ENCODE measurements around the gene VAC14.
"Not testable (repeated sequence)": the region's sequence is repeated elsewhere in the genome, so short reads cannot be mapped to it uniquely, and the experiment has no call there.

Gene VAC14

DNA sequence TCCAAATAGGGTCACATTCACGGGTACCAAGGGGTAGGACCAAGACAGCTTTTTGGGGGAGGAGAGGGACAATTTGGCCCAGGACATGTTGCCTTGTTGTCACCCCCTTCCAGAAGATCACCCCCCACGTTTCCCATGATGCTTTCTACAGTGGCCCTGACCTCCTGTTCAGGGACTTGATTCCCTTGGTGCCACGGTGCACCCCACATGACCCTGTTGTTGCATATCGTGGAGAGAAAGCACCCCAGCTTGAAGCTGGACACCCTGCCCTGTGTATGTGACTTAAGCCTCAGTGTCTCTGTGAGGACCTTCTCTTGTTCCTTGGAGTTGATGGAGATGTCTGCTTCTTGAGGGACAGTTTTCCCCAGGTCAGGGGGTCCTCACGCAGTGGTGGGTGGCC lies 142.0 kb downstream of the VAC14 start:
- FAIRE-seq = no peak

DNA sequence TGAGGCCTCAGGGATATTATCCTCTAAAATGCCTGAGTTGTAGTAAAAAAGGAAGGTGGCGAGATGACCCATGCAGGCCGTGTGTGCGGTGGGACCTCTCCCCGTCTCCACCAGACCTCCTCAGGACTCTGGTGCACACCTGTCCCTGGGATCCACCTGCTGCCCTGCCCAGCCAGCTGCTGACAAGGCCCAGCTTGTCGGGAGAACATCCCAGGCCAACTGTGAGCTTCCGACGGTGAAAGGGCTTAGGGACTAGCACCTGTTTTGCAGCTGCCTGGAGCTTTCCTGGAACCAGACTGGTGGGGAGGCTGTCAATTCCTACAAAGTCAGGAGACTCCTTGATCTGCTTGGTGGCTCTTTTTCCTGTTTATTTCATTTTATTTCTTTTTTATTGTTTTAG lies 143.0 kb downstream of the VAC14 start:
- no peak for FAIRE-seq

DNA sequence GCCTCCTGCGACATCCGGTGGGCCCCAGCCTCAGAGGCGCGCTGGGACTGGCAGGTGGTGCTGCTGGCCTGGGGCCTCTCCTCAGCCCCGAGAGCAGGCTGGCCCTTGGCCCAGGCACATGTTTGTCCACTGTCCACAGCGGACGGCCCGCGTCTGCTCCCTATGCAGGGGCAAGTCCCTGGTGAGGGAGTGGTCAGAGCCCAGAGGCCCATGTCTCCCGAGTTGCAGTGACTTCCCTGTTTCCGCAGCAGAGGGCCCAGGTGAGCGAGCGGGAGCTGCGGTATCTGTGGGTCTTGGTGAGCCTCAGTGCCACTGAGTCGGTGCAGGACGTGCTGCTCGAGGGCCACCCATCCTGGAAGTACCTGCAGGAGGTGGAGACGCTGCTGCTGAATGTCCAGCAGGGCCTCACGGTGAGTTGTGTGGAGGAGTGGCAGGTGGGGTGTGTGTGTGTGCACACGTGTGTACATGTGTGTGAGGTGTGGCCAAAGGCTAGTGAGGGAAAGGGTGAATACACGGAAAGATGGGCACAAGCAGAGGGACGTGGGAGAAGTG lies 144.2 kb downstream of the VAC14 start:
- FAIRE-seq = no peak

DNA sequence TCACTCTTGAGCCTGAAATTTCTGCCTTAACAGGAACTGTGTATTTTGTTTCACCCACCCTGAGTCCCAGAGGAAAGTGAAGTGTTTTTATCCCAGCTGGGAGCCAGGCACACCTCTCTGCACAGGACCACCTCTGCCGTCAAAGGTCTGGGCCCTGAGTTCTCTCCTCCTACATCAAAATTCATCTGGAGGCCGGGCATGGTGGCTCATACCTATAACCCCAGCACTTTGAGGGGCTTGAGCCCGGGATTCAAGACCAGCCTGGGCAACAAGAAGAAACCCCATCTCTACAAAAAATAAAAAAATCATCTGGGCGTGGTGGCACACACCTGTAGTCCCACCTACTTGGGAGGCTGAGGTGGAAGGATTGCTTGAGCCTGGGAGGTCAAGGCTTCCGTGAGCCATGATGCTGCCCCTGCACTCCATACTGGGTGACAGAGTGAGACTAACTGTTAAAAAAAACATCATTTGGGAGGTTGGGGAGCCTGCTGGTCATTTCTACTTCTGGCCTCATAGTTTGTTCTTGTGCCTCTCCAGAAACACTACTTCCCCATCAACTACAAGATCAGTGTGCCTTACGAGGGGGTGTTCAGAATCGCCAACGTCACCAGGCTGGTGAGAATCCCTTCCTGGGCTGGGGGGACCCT lies 144.8 kb downstream of the VAC14 start:
- no peak for FAIRE-seq

DNA sequence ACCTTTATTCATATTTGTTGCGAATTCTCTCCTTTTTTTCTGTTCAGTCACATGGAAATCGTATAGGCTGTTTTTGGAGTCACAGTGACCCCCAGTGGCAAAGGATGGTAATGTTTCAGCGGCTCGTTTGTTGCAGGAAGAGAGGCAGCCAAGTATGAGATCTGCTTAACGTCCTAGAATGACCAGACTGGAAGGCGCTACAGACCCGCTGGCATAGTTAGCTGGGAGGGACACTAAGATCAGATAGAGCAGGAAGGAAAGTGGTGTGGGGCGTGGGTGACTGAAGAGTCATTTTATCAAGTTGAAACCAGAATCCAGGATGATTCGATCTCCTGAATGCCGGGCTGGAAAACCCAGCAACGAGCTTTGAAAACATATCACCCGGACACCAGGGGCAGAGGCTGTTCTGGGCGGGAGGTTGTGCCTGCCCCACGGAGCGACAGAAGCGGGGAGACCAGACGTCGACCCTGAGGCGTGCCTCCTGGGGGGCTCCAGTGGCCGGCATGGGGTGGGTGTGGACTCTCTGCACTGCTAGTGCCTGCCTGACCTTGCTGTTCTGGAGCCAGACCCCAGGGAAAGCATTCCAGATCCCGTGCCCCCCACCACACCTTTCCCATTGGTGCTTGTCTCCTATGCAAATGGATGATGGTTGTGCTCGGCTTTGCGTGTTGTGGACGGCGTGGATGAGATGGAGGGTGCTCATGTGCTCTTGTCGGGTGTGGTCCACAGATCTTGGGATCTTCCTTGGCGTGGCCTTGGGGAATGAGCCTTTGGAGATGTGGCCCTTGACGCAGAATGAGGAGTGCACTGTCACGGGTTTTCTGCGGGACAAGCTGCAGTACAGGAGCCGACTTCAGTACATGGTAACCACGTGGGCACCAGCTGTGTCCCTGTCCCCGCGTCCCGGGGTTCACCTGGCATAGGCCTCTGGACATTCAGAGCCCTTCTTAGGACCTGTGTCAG lies 146.9 kb downstream of the VAC14 start:
- FAIRE-seq = peak; percentile 95

DNA sequence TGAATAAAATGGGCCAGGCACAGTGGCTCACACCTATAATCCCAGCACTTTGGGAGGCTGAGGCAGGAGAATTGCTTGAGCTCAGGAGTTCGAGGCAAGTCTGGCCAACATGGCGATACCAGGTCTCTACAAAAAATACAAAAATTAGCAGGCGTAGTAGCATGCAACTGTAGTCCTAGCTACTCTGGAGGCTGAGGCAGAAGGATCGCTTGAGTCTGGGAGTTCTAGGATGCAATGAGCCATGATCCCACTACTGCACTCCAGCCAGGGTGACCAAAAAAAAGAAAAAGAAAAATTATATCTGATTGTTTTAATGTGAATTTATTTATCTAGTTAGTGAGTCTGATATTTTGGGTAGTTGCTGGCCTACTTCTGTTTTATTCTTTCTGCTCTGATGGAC lies 147.6 kb downstream of the VAC14 start:
- FAIRE-seq = no peak

DNA sequence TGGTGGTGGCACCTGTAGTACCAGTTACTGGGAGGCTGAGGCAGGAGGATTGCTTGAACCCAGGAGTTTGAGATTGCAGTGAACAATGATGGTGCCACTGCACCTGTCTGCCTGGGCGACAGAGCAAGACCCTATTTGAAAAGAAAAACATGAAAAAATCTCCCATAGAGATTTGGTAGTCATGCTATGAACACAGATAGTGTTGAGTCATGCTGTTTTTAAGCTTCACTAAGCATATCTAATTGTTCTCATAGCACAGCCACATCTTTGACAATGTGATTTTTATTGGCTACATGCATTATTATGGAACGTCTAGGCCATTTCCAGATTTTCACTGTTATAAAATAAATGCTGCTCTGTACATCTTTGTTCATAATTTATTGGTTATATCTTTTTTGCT lies 148.6 kb downstream of the VAC14 start:
- FAIRE-seq = no peak

DNA sequence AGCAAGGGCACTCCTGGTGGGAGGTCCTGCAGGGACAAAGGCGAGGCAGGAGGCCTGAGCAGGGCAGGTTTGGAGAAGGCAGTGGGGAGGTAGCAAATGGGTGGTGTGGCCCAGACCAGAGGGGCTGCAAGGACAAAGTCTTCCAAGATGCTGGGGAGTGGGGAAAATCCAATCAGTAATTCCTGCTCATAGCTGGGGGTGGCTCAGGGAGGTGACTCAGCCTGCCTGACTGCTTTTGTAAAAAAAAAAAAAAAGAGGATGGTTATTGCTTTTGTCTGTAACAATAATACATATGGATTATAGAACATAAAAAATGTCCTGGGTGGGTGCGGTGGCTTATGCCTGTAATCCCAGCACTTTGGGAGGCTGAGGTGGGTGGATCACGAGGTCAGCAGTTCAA lies 149.4 kb downstream of the VAC14 start:
- no peak for FAIRE-seq

DNA sequence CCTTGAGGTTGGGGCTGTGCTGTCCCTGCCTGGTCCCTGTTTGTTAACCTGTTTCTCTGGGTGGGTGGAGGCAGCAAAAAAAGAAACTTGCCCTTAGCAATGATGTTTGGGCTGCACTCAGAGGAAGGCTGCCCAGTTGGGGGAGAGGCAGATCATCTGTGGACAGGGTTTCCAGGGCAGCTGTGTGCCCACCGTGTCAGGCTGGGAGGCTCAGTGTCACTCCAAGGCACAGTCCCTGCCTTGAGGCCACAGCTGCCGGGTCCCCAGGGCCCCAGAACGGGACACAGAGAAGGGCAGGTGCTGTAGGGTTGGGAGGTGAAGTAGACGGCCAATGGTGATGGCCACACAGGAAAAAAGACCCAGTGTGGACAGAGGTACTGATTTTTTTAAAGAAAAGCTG lies 150.7 kb downstream of the VAC14 start:
- FAIRE-seq = no peak

DNA sequence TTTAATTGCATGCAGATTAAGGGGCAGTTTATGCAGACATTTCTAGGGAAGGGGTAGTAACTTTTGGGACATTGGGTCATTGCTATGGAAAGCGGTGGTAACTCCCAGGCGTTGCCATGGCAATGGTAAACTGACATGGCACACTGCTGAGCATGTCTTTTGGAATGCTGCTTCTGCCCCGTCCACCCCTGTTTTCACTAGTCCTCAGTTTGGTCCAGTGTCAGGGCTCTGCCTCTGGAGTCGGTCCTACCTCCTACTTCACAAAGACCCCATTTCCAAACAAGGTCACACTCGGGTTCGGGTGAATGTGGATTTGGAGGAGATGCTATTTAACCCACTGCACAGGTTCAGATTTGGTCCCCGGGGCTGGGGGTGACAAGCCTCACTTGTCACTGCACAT lies 151.7 kb downstream of the VAC14 start:
- FAIRE-seq = no peak

DNA sequence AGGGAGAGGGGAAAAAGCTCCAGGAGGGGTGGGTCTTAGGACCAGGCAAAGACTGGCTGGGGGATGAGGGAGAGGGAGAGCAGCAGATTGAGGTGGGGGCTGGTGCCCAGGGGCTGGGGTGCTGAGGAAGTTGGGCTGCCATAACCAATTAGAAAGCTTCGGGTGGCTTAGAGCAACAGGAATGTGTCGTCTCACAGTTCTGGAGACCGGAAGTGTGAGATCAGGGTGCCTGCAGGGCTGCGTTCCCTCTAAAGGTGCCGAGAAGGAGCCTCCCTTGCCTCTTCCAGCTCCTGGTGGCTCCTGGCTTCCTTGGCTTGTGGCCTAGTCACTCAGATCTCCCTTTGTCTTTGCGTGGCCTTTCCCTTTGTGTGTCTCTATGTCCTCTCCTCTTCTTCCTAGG lies 152.4 kb downstream of the VAC14 start:
- FAIRE-seq = no peak

DNA sequence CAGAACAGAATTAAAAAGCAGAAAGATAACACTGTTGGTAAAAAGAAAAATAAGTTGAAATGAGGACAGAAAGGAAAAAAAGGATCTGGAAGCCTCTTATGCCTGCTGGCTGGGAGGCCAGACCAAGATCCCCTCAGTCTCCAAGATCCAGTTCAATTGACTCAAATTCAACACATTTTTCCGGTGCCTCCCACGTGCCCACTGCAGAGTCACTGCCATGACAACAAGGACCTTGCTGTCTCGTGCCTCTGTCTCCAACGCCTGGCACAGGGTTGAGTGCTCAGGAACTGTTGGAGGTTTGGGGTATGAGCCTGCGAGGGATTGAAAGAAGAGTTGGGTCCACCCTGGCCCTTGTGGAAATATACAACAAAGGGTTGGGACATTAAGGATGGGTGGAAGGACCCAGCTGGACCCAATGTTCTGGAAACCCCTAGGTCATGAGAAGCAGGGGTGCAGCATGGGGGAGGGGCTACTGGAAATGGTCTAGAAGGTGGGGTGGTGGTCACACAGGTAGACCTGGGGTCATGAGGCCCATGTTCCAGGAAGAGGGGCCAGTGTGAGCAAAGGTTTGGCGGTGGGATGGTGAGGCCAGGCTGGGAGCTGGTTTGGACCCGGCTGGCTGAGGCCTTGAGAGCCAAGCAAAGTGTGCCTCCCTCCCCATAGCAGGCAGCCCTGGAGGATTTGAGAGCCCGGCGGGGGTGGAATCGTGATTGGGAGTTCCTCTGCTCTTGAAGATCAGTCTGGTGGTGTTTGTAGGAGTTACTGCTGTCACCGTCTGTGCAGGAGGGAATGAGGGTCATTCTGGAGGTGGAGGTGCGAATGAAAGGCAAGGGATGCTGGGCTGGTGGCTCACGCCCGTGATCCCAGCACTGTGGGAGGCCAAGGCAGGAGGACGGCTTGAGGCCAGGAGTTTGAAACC lies 153.3 kb downstream of the VAC14 start:
- no peak for FAIRE-seq

DNA sequence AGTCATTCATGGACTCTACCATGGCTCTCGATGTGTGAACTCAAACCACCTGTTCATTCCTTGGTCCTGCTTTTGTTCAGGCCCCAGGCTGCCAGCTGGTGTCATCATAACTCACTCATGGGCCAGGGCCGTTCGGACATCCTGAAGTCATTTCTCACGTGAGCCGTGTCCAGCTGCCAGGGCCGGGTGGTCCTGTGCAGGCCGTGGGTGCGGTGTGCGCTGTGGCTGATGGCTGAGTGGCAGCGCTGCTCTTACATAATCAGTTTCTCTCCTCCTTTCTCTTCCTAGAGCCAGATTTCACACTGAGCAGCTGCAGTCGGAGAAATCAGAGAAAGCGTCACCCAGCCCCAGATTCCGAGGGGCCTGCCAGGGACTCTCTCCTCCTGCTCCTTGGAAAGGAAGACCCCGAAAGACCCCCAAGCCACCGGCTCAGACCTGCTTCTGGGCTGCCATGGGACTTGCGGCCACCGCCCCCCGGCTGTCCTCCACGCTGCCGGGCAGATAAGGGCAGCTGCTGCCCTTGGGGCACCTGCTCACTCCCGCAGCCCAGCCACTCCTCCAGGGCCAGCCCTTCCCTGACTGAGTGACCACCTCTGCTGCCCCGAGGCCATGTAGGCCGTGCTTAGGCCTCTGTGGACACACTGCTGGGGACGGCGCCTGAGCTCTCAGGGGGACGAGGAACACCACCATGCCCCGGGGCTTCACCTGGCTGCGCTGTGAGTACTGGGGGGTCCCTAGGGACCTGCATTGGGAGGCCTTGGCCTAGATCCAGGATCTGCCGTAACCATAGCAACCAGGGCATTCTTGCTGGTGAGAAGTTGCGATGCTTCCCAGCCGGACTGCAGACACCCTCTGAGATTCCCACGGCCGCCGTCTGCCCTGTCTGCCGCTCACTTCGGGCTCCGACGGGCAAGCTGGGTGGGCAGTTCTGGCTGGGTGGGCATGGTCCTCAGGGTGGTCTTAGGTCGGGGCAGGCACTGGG lies 154.4 kb downstream of the VAC14 start, which contains the start of gene IL34:
Gene IL34 (plus strand): TSS at position 300 of the 982 bp plus-strand sequence. CDS start 389 bp downstream, at position 689.
- no peak for FAIRE-seq

DNA sequence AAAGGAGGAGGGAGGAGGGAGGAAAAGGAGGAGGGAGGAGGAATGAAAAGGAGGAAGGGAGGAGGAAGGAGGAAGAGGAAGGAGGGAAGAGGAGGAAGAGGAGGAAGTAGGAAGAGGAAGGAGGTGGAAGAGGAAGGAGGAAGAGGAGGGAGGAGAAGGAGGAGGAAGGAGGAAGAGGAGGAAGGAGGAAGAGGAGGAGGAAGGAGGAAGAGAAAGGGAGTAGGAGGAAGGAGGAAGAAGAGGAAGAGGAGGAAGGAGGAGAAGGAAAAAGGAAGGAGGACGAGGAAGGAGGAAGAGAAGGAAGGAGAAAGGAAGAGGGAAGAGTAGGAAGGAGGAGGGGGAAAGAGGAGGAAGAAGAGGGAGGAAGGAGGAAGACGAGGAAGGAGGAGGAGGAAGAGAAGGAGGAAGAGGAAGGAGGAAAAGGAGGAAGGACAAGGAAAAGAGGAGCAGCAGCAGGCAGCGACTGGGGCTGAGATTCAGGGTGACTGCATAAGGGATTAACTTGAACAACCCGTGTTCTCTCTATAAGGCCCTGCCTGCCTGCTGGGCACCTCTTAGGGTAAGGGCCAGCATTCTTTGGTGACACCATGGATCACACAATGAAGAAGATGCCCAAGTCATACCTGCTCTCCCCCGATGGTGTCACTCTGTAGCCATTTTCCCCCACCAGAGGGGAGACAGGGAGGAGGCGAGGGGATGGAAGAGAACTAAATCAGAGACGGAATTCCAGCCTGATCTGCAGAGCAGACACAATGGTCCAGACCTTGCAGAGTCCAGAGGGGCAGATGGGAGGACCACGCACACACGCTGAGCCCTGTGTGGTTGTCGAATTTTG lies 156.0 kb downstream of the VAC14 start:
- no peak for FAIRE-seq

DNA sequence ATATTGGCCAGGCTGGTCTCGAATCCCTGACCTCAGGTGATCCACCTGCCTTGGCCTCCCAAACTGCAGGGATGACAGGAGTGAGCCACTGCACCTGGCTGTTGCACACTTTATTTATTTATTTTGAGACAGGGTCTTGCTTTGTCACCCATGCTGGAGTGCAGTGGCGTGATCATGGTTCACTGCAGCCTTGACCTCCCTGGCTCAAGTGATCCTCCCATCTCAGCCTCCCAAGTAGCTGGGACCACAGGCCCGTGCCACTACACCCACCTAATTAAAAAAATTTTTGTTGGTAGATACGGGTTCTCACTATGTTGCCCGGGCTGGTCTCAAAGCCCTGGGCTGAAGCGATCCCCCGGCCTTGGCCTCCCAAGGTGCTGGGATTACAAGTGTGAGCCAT lies 157.7 kb downstream of the VAC14 start:
- FAIRE-seq = not testable (repeated sequence)

DNA sequence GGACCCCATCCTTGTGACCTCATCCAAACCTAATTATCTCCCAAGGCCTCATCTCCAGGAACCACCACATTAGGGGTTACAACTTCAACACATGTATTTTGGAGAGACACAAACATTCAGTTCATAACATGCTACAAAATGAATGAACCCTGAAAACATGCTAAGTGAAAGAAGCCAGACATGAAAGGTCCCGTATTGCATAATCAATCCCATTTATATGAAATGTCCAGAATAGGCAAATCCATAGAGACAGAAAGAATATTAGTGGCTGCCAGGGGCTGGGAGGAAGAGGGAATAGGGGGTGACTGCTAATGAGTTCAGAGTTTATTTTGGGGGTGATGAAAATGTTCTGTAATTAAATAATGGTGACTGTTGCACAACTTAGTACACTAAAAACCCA lies 158.3 kb downstream of the VAC14 start:
- FAIRE-seq = no peak

DNA sequence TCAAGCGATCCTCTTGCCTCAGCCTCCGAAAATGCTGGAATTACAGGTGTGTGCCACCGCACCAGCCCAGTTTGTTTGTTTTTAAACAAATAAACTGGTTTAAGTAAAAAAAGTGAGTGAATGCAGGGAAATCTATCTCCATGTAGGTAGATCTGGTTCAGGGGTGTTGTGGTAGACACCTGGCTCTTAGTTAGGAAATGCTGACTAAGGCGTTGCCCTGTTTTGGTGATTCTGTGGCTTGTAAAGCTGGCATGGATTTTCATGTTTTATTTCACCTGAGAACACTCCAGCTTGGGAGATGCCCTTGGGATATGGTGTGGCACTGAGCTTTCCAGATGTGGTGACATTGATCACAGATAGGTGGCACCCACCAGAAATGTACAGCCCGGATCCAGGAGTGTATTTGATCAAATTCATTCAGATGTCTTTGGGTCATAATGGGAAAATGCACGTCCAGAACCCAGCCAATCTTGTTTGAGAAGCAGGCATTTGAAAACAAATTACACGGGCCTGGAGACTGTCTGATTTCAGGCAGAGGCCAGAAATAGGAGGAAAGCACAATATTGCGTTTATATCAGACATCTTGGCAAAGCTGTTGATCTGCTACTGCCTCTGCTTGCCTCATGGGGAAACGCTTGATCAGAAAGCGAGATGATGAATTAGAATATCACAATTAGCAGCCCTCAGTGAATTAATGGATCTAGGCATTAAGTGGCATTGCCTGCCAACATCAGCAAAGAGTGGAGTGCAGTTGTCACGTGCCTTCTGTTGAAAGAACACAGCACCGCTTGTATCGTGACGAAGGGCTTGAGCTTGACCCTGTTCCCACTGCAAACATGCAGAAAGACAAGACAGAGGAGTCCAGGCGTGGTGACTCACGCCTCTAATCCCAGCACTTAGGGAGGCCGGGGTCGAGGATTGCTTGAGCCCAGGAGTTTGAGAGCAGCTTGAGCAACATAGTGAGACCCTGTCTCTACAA lies 161.9 kb downstream of the VAC14 start:
- FAIRE-seq = no peak

Data from endometrium (tissue), 2 donors.